K562 (cell line): Measurements from ENCODE around the gene SETX. TPM values are rescaled to one million over a fixed set of nuclear protein-coding genes. Genes with fewer than 3 reads are reported as not detected.

Experiments used
- ATAC-seq: fragments of 200-7000 bp; cut with Tn5 transposase; 3 replicates; pipeline ENCODE4 v1.9.1; 2020; ENCODE audit warnings: moderate library complexity
- BruUV-seq: library from RNA; stranded (reverse); fragments of 400-500 nt; replicated peaks from 2 replicates; lab custom pipeline; 2021; lab: Mats Ljungman, UMichigan
- CTCF ChIA-PET: fragments of 300-600 bp; formaldehyde crosslinking; extraction: SDS; loops from one replicate; lab custom pipeline; 2021; ENCODE audit warnings: low intra/inter-chr PET ratio; lab: Yijun Ruan, JAX
- POLR2A ChIA-PET: fragments of 300-600, 350-650 bp; sonication (Branson Sonifier 250); formaldehyde crosslinking; extraction: SDS; loops from one replicate; lab custom pipeline; 2021; ENCODE audit warnings: antibody characterized with exemption, inconsistent platforms; lab: Yijun Ruan, JAX
- DNase-seq, 4 experiments: peaks; one replicate each; pipeline versions ENCODE4 v3.0.0 to v3.0.0-alpha.2; 2011 to 2018; ENCODE audit warnings: low spot score in 3 of 4, mixed read lengths in 3 of 4; ENCODE audit errors: extremely low read depth in 1 of 4
- FAIRE-seq: peaks from 2 replicates; lab custom pipeline; 2011; peaks lifted over from hg19 to GRCh38; lab: Jason Lieb, UNC
- H2AFZ ChIP-seq: 2 replicates; pipeline ENCODE4 v1.6.0; 2011; ENCODE audit warnings: low read depth, low read length, control low read depth, inconsistent platforms
- H3K27ac ChIP-seq: fragments of 200-600 bp; 3 replicates; pipeline ENCODE4 v1.8.0; 2011; ENCODE audit warnings: low read depth, mild to moderate bottlenecking, control low read depth, inconsistent platforms, low read length, moderate library complexity, mixed read lengths; ENCODE audit errors: extremely low read depth
- H3K27me3 ChIP-seq, 2 experiments: fragments of 300-600 bp in 1 of 2; 2 replicates in 1 of 2; 3 replicates in 1 of 2; pipeline versions ENCODE4 v1.6.0 to v1.8.0; 2011; ENCODE audit warnings: inconsistent platforms in 2 of 2, low read length in 2 of 2, mild to moderate bottlenecking in 1 of 2, mixed read lengths in 1 of 2, moderate library complexity in 1 of 2; ENCODE audit not compliant: control insufficient read depth in 2 of 2, insufficient read depth in 2 of 2
- H3K36me3 ChIP-seq: fragments of 300-600 bp; 3 replicates; pipeline ENCODE4 v1.8.0; 2011; ENCODE audit warnings: mild to moderate bottlenecking, low read length, inconsistent platforms; ENCODE audit not compliant: control insufficient read depth, insufficient read depth
- H3K4me1 ChIP-seq, 2 experiments: fragments of 200-600 bp in 1 of 2; replicated peaks in 1 of 2; 2 replicates in 1 of 2; 3 replicates in 1 of 2; pipeline versions ENCODE4 v1.5.1 to v1.8.0; 2011; ENCODE audit warnings: inconsistent platforms in 2 of 2, low read length in 2 of 2, mild to moderate bottlenecking in 1 of 2, mixed read lengths in 1 of 2, moderate library complexity in 1 of 2; ENCODE audit not compliant: control insufficient read depth in 2 of 2, insufficient read depth in 2 of 2
- H3K4me2 ChIP-seq: 2 replicates; pipeline ENCODE4 v1.6.1; 2011; ENCODE audit warnings: low read length, control low read depth, inconsistent platforms, mixed read lengths; ENCODE audit not compliant: insufficient read depth
- H3K4me3 ChIP-seq: fragments of 200-600 bp; sonication (generic), shearing (Covaris generic); 2 replicates; pipeline ENCODE4 v1.5.1; 2016; ENCODE audit warnings: control low read depth, inconsistent platforms
- H3K79me2 ChIP-seq: fragments of 200-600 bp; 3 replicates; pipeline ENCODE4 v1.8.0; 2011; ENCODE audit warnings: low read length, inconsistent platforms; ENCODE audit not compliant: control insufficient read depth, insufficient read depth
- H3K9ac ChIP-seq, 2 experiments: 2 replicates each; pipeline versions ENCODE4 v1.6.0 to v1.6.1; 2011; ENCODE audit warnings: low read depth in 2 of 2, low read length in 2 of 2, control low read depth in 1 of 2, inconsistent platforms in 1 of 2, mild to moderate bottlenecking in 1 of 2, mixed read lengths in 1 of 2; ENCODE audit not compliant: insufficient read depth in 1 of 2
- H3K9me1 ChIP-seq: one replicate; pipeline ENCODE4 v1.6.0; 2011; ENCODE audit warnings: inconsistent platforms, mild to moderate bottlenecking, low read length, moderate library complexity; ENCODE audit not compliant: control insufficient read depth, insufficient read depth
- H3K9me3 ChIP-seq: replicated peaks from 2 replicates; pipeline ENCODE4 v1.5.1; 2011; ENCODE audit warnings: low read depth, low read length, inconsistent platforms; ENCODE audit not compliant: control insufficient read depth, insufficient read depth
- H4K20me1 ChIP-seq: replicated peaks from 2 replicates; pipeline ENCODE4 v1.6.1; 2011; ENCODE audit warnings: low read length, inconsistent platforms, mixed read lengths; ENCODE audit not compliant: control insufficient read depth, insufficient read depth
- ILF3 ChIP-seq: fragments of 450-650 bp; IDR thresholded peaks from 2 replicates; pipeline ENCODE4 v1.6.1; 2018; ENCODE audit warnings: antibody characterized with exemption, mild to moderate bottlenecking, moderate library complexity, borderline replicate concordance
- ZBTB17 ChIP-seq: fragments of 450-650 bp; formaldehyde crosslinking; IDR thresholded peaks from 2 replicates; pipeline ENCODE4 v1.4.0; 2020; ENCODE audit warnings: mild to moderate bottlenecking
- ZC3H11A ChIP-seq: IDR thresholded peaks from 2 replicates; pipeline ENCODE4 v1.6.1; 2012; ENCODE audit warnings: low read depth, low read length, improper control_type of control experiment
- WGBS: fragments of 100-300 bp; shearing (Covaris generic); methylation state at CpG from one replicate; pipeline ENCODE4 v1.1.6; 2016; ENCODE audit warnings: low coverage, mixed read lengths; ENCODE audit not compliant: insufficient coverage; ENCODE audit errors: missing lambda C conversion rate; 5-methylcytosine and 5-hydroxymethylcytosine counted together
- in situ Hi-C: fragments of 300-500 bp; cut with MboI; formaldehyde crosslinking; loops from 4 replicates; pipeline ENCODE4 v1.15.0; 2018; ENCODE audit warnings: inconsistent platforms, mixed read lengths
- intact Hi-C: fragments of 100-400 bp; cut with micrococcal nuclease; formaldehyde crosslinking; loops from 2 replicates; pipeline ENCODE4 v1.14.2; 2022
- polyA plus RNA-seq, 8 experiments: library from polyadenylated mRNA; depleted of rRNA in 4 of 8; stranded (reverse) in 5 of 8; unstranded in 3 of 8; fragments of >200 nt; fragmentation: Nextera tagmentation in 2 of 8; fragmentation: Illumina TruSeq in 1 of 8; extraction: Ambion mirVana in 2 of 8; extraction: Trizol in 1 of 8; gene quantifications; 2 replicates each; pipeline versions ENCODE4 v1.2.1 to v1.2.3, GENCODE V29; 2011 to 2014; ENCODE audit warnings: inconsistent platforms in 1 of 8, missing spikeins in 1 of 8
- total RNA-seq, 7 experiments: library from RNA; depleted of rRNA in 6 of 7; stranded (reverse); fragments of >200 nt in 6 of 7; fragmentation: Illumina TruSeq in 2 of 7; extraction: Trizol in 2 of 7; gene quantifications; 2 replicates each; pipeline versions ENCODE4 v1.2.1 to v1.2.3, GENCODE V29; 2011 to 2021; ENCODE audit warnings: low replicate concordance in 1 of 7
- TF ChIP-seq, protein P1 (sequence below): fragments of 450-650 bp; IDR thresholded peaks from 2 replicates; pipeline ENCODE4 v1.6.1; 2016; ENCODE audit warnings: mild to moderate bottlenecking

Gene SETX
- total and polyA plus RNA-seq, 9 of the 15 experiments (the other 6 are each of a cell fraction or from before 2014, with no cell fraction given) = 8.7 to 45.7 (median 28.7) TPM

DNA sequence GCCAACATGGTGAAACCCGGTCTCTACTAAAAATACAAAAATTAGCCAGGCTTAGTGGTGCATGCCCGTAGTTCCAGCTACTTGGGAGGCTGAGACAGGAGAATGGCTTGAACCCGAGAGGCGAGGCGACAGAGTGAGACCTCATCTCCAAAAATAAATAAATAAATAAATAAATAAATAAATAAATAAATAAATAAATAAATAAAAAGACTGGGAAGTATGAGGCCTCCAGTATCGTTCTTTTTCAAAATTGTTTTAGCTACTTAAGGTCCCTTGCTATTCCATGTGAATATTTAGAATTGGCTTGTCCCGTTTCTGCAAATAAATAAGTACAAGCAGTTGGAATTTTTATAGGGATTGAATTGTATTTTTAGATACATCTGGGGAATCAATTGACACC lies 3.0 kb upstream of the SETX start:
- peaks cover 11% of the 10 kb centered on the region for H3K36me3 ChIP-seq
- ATAC-seq = no peak
- CTCF ChIA-PET = no interaction called here
- FAIRE-seq = no peak
- no peaks in the 10 kb centered on the region for H3K27me3 ChIP-seq
- H3K4me1 ChIP-seq = peaks cover 10 to 21% of the 10 kb centered on the region in 2 experiments; a peak in 4 of 5 replicates
- H3K9ac ChIP-seq = no peak overlapping the region
- no peak overlapping the region for H3K27ac ChIP-seq
- peak overlapping the region; percentile 29; the same call in 1 of the 2 replicates for H2AFZ ChIP-seq
- peaks cover 20% of the 10 kb centered on the region for H3K79me2 ChIP-seq
- in situ Hi-C loops = no loop called here
- no peaks in the 10 kb centered on the region for H3K9me1 ChIP-seq
- H4K20me1 ChIP-seq = no peaks in the 10 kb centered on the region; the same call in 1 of the 2 replicates
- WGBS = 59% methylated on average over 7 of the region's 7 CpGs
- no TSS peak for BruUV-seq
- no peak overlapping the region for H3K4me2 ChIP-seq
- H3K9me3 ChIP-seq = no peaks in the 10 kb centered on the region; the same call in none of the 2 replicates
- intact Hi-C loops = no loop called here
- DNase-seq = no peak
- TF ChIP-seq ZC3H11A (peak; percentile 91; the same call in 1 of the 2 replicates), ZBTB17 (no peak)
- POLR2A ChIA-PET = interaction anchor here (0.9 kb wide), 1 partner anchor 10 kb away, joined by 3 read pairs; no protein-coding TSS in a partner anchor
- no peak overlapping the region for H3K4me3 ChIP-seq

DNA sequence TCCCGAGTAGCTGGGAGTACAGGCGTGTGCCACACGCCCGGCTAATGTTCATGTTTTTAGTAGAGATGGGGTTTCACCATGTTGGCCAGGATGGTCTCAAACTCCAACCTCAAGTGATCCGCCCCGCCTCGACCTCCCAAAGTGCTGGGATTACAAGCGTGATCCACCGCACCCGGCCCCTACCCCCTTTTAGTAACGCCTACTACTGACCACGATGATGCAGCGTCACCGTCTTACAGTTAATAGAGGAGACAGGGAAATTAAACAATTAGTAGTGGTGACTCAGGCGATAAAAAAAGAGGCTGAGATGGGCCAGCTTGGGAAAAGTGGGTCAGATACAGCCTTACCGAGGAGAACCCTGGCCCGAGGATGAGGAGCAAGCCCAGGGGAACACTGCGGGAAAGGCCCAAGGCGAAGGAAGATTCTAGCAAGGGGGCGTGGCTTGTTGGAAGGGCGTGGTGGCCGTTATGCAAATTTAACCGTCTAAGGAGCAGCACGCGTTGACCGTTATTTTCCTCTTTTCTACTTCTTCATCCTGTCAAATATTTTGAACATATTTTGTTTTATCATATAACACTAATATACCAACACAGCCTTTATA lies 1.6 kb upstream of the SETX start:
- no peak overlapping the region for H3K27ac ChIP-seq
- TF ChIP-seq ILF3 = no peak
- TF ChIP-seq, protein P1, sequence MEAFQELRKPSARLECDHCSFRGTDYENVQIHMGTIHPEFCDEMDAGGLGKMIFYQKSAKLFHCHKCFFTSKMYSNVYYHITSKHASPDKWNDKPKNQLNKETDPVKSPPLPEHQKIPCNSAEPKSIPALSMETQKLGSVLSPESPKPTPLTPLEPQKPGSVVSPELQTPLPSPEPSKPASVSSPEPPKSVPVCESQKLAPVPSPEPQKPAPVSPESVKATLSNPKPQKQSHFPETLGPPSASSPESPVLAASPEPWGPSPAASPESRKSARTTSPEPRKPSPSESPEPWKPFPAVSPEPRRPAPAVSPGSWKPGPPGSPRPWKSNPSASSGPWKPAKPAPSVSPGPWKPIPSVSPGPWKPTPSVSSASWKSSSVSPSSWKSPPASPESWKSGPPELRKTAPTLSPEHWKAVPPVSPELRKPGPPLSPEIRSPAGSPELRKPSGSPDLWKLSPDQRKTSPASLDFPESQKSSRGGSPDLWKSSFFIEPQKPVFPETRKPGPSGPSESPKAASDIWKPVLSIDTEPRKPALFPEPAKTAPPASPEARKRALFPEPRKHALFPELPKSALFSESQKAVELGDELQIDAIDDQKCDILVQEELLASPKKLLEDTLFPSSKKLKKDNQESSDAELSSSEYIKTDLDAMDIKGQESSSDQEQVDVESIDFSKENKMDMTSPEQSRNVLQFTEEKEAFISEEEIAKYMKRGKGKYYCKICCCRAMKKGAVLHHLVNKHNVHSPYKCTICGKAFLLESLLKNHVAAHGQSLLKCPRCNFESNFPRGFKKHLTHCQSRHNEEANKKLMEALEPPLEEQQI = 0 out of 2 replicates have a peak, but pooled peaks have one; percentile 43
- BruUV-seq = no TSS peak
- intact Hi-C loops = no loop called here
- no peak for FAIRE-seq
- no peak overlapping the region for H3K4me2 ChIP-seq
- in situ Hi-C loops = no loop called here
- no peak for ATAC-seq
- no peaks in the 10 kb centered on the region for H3K9me1 ChIP-seq
- no peaks in the 10 kb centered on the region; the same call in 1 of the 2 replicates for H4K20me1 ChIP-seq
- peaks cover 32% of the 10 kb centered on the region for H3K79me2 ChIP-seq
- H2AFZ ChIP-seq = no peak overlapping the region
- POLR2A ChIA-PET = interaction anchor here (0.7 kb wide), 1 partner anchor 16 kb away, joined by 4 read pairs; no protein-coding TSS in a partner anchor
- no peaks in the 10 kb centered on the region for H3K27me3 ChIP-seq
- CTCF ChIA-PET = no interaction called here
- DNase-seq = no peak
- H3K4me3 ChIP-seq = no peak overlapping the region
- H3K4me1 ChIP-seq = peaks cover 14 to 21% of the 10 kb centered on the region in 2 experiments; a peak in 4 of 5 replicates
- H3K9me3 ChIP-seq = no peaks in the 10 kb centered on the region; the same call in none of the 2 replicates
- H3K36me3 ChIP-seq = peaks cover 25% of the 10 kb centered on the region
- H3K9ac ChIP-seq = no peak overlapping the region
- 92% methylated on average over 25 of the region's 26 CpGs for WGBS
